Subcutaneous abdominal adipose tissue (tissue), 5 donors: ENCODE measurements around the gene U2AF2.
A peak's percentile ranks its signal among the peaks of the same experiment; 100 is the strongest.

Source experiments
- H3K27ac ChIP-seq: one replicate; pipeline ENCODE4 v1.7.0; 2013; ENCODE audit warnings: low read depth, mild to moderate bottlenecking, inconsistent platforms, low read length, moderate library complexity
- H3K27me3 ChIP-seq, 5 donors: one replicate each; pipeline ENCODE4 v1.7.0; 2013; ENCODE audit warnings: low read length in 5 of 5, inconsistent platforms in 1 of 5; ENCODE audit not compliant: control insufficient read depth in 5 of 5, insufficient read depth in 4 of 5
- H3K36me3 ChIP-seq, 5 donors: one replicate each; pipeline ENCODE4 v1.7.0; 2013; ENCODE audit warnings: low read length in 5 of 5; ENCODE audit not compliant: control insufficient read depth in 5 of 5, insufficient read depth in 5 of 5
- H3K4me1 ChIP-seq, 5 donors: one replicate each; pipeline ENCODE4 v1.7.0; 2013; ENCODE audit warnings: low read length in 5 of 5, mild to moderate bottlenecking in 3 of 5, moderate library complexity in 1 of 5; ENCODE audit not compliant: control insufficient read depth in 5 of 5, insufficient read depth in 5 of 5
- H3K4me3 ChIP-seq, 5 donors: one replicate each; pipeline ENCODE4 v1.7.0; 2013; ENCODE audit warnings: low read length in 5 of 5, low read depth in 1 of 5
- H3K9ac ChIP-seq, 5 donors: one replicate each; pipeline ENCODE4 v1.7.0; 2013; ENCODE audit warnings: low read length in 5 of 5, mild to moderate bottlenecking in 4 of 5, moderate library complexity in 3 of 5
- H3K9me3 ChIP-seq, 5 donors: one replicate each; pipeline ENCODE4 v1.7.0; 2013; ENCODE audit warnings: low read length in 5 of 5; ENCODE audit not compliant: control insufficient read depth in 5 of 5
- donor health status: healthy.
- donor health status: healthy.
- donor health status: healthy.
- donor health status: healthy.
- donor health status: healthy.

The U2AF2 gene

GRCh38 chr19:55635334-55635717 is 19.5 kb upstream of the U2AF2 start:
- Histone ChIP-seq H3K4me3 (peak overlapping the region; percentile 93 to 100 (median 100)), H3K4me1 (peaks cover 12 to 65% (median 56%) of the 10 kb centered on the region in 5 donors), H3K9me3 (no peaks in the 10 kb centered on the region), H3K27ac (peak overlapping the region; percentile 95), H3K36me3 (no peaks in the 10 kb centered on the region), H3K27me3 (no peaks in the 10 kb centered on the region), H3K9ac (peak overlapping the region; percentile 98 to 100 (median 100))

GRCh38 chr19:55635856-55636440 is 18.9 kb upstream of the U2AF2 start:
- H3K27ac ChIP-seq, result peak overlapping the region; percentile 95
- peaks cover 12 to 69% (median 59%) of the 10 kb centered on the region in 5 donors for H3K4me1 ChIP-seq
- H3K4me3 ChIP-seq, result peak overlapping the region; percentile 93 to 100 (median 100)
- no peaks in the 10 kb centered on the region for H3K36me3 ChIP-seq
- no peaks in the 10 kb centered on the region for H3K9me3 ChIP-seq
- H3K27me3 ChIP-seq, result no peaks in the 10 kb centered on the region
- peak overlapping the region; percentile 98 to 100 (median 100) for H3K9ac ChIP-seq

- no peaks in the 10 kb centered on the region for H3K27me3 ChIP-seq
- H3K4me3 ChIP-seq, result peak overlapping the region in 1 of 5 donors; percentile 100
- H3K27ac ChIP-seq, result peak overlapping the region; percentile 95
- H3K36me3 ChIP-seq, result no peaks in the 10 kb centered on the region
- H3K9ac ChIP-seq, result peak overlapping the region in 4 of 5 donors; percentile 41 to 100 (median 99)
- peaks cover 12 to 76% (median 64%) of the 10 kb centered on the region in 5 donors for H3K4me1 ChIP-seq
- no peaks in the 10 kb centered on the region for H3K9me3 ChIP-seq
These were observed 18.1 kb upstream of the U2AF2 start for GRCh38 chr19:55636723-55637122.

GRCh38 chr19:55637534-55637933 is 17.3 kb upstream of the U2AF2 start:
- Histone ChIP-seq H3K27ac (no peak overlapping the region), H3K9me3 (no peaks in the 10 kb centered on the region), H3K27me3 (no peaks in the 10 kb centered on the region), H3K36me3 (no peaks in the 10 kb centered on the region), H3K4me1 (peaks cover 12 to 82% (median 70%) of the 10 kb centered on the region in 5 donors), H3K4me3 (no peak overlapping the region), H3K9ac (no peak overlapping the region)

GRCh38 chr19:55638864-55639359 is 15.9 kb upstream of the U2AF2 start:
- no peaks in the 10 kb centered on the region for H3K27me3 ChIP-seq
- no peak overlapping the region for H3K9ac ChIP-seq
- H3K9me3 ChIP-seq, result no peaks in the 10 kb centered on the region
- peaks cover 14 to 88% (median 78%) of the 10 kb centered on the region in 5 donors for H3K4me1 ChIP-seq
- H3K36me3 ChIP-seq, result no peaks in the 10 kb centered on the region
- H3K27ac ChIP-seq, result no peak overlapping the region
- no peak overlapping the region for H3K4me3 ChIP-seq

- no peaks in the 10 kb centered on the region for H3K27me3 ChIP-seq
- no peaks in the 10 kb centered on the region for H3K9me3 ChIP-seq
- peaks cover 16 to 91% (median 83%) of the 10 kb centered on the region in 5 donors for H3K4me1 ChIP-seq
- H3K36me3 ChIP-seq, result peaks cover 0 to 8% (median 6%) of the 10 kb centered on the region in 5 donors
- peak overlapping the region; percentile 16 to 74 (median 65) for H3K9ac ChIP-seq
- peak overlapping the region in 4 of 5 donors; percentile 68 to 81 (median 74) for H3K4me3 ChIP-seq
- peak overlapping the region; percentile 85 for H3K27ac ChIP-seq
These were observed 14.7 kb upstream of the U2AF2 start for GRCh38 chr19:55640043-55640576.

- Histone ChIP-seq H3K4me3 (peak within 1 kb of the TSS; percentile 68 to 89 (median 76)), H3K4me1 (peaks cover 13 to 84% (median 78%) of the 10 kb centered on the region in 5 donors), H3K9me3 (no peaks in the 10 kb centered on the region), H3K9ac (peak within 1 kb of the TSS; percentile 48 to 89 (median 76)), H3K27ac (peak within 1 kb of the TSS; percentile 85), H3K36me3 (peaks cover 0 to 14% (median 11%) of the 10 kb centered on the region in 5 donors), H3K27me3 (no peaks in the 10 kb centered on the region)
These were observed 14.0 kb upstream of the U2AF2 start, which contains the start of gene ZNF580 for GRCh38 chr19:55640577-55641425. Gene ZNF580, plus strand, starts transcription at chr19:55641002. Its CDS starts 1,507 bp downstream, at chr19:55642509.

GRCh38 chr19:55641426-55642152 is 13.2 kb upstream of the U2AF2 start:
- no peaks in the 10 kb centered on the region for H3K27me3 ChIP-seq
- peaks cover 0 to 14% (median 11%) of the 10 kb centered on the region in 5 donors for H3K36me3 ChIP-seq
- peak overlapping the region; percentile 64 for H3K27ac ChIP-seq
- no peaks in the 10 kb centered on the region for H3K9me3 ChIP-seq
- peak overlapping the region; percentile 71 to 89 (median 81) for H3K4me3 ChIP-seq
- H3K9ac ChIP-seq, result peak overlapping the region; percentile 48 to 89 (median 76)
- peaks cover 9 to 76% (median 70%) of the 10 kb centered on the region in 5 donors for H3K4me1 ChIP-seq
